H7 (cell line): Measurements from ENCODE around the gene PPARA. TPM values are rescaled to one million over a fixed set of nuclear protein-coding genes. Genes with fewer than 3 reads are reported as not detected.

ENCODE experiments used
- DNase-seq: peaks from one replicate; pipeline ENCODE4 v3.0.0; 2012
- H3K27me3 ChIP-seq: 2 replicates; pipeline ENCODE4 v1.6.0; 2011; ENCODE audit warnings: mild to moderate bottlenecking, low read length; ENCODE audit not compliant: control insufficient read depth, insufficient read depth
- H3K36me3 ChIP-seq: replicated peaks from 2 replicates; pipeline ENCODE4 v1.5.1; 2011; ENCODE audit warnings: low read length; ENCODE audit not compliant: control insufficient read depth, insufficient read depth
- H3K4me3 ChIP-seq: 2 replicates; pipeline ENCODE4 v1.5.1; 2011; ENCODE audit warnings: low read depth, mild to moderate bottlenecking, control low read depth, low read length, moderate library complexity; ENCODE audit not compliant: insufficient read depth
- total RNA-seq: library from RNA; depleted of rRNA; stranded (reverse); fragments of >200 nt; shearing (Covaris generic); gene quantifications from 2 replicates; pipeline ENCODE4 v1.2.3, GENCODE V29; 2014

The PPARA gene
- total RNA-seq, 1 experiment from 2014 or later: 1.2 TPM

- Histone ChIP-seq H3K27me3 (no peaks in the 10 kb centered on the region), H3K36me3 (no peaks in the 10 kb centered on the region), H3K4me3 (no peak overlapping the region)
- no peak for DNase-seq
These were observed 30.5 kb upstream of the PPARA start for GRCh38 chr22:46119729-46120419.

- DNase-seq: no peak
- Histone ChIP-seq H3K27me3 (no peaks in the 10 kb centered on the region), H3K4me3 (no peak overlapping the region), H3K36me3 (no peaks in the 10 kb centered on the region)
These were observed 29.9 kb upstream of the PPARA start for GRCh38 chr22:46120420-46120737.

GRCh38 chr22:46121079-46121478 lies 29.2 kb upstream of the PPARA start:
- no peak for DNase-seq
- Histone ChIP-seq H3K4me3 (no peak overlapping the region), H3K27me3 (no peaks in the 10 kb centered on the region), H3K36me3 (no peaks in the 10 kb centered on the region)

- Histone ChIP-seq H3K36me3 (no peaks in the 10 kb centered on the region), H3K27me3 (no peaks in the 10 kb centered on the region), H3K4me3 (no peak overlapping the region)
- no peak for DNase-seq
These were observed 28.6 kb upstream of the PPARA start for GRCh38 chr22:46121523-46122287.

GRCh38 chr22:46122511-46122971 lies 27.8 kb upstream of the PPARA start:
- Histone ChIP-seq H3K27me3 (no peaks in the 10 kb centered on the region), H3K4me3 (no peak overlapping the region), H3K36me3 (no peaks in the 10 kb centered on the region)
- peak; percentile 98 for DNase-seq

- Histone ChIP-seq H3K4me3 (no peak overlapping the region), H3K27me3 (no peaks in the 10 kb centered on the region), H3K36me3 (no peaks in the 10 kb centered on the region)
- no peak for DNase-seq
These were observed 27.2 kb upstream of the PPARA start for GRCh38 chr22:46122980-46123693.

- H3K27me3 ChIP-seq: no peaks in the 10 kb centered on the region
These were observed 26.5 kb upstream of the PPARA start for GRCh38 chr22:46123694-46124382.

GRCh38 chr22:46124383-46125144 lies 25.8 kb upstream of the PPARA start:
- Histone ChIP-seq H3K4me3 (no peak overlapping the region), H3K27me3 (no peaks in the 10 kb centered on the region), H3K36me3 (no peaks in the 10 kb centered on the region)
- no peak for DNase-seq

More at GRCh38 chr22:46123694-46124382, 26.5 kb upstream of the PPARA start:
- no peak overlapping the region for H3K4me3 ChIP-seq
- no peaks in the 10 kb centered on the region for H3K36me3 ChIP-seq
- no peak for DNase-seq

- no peaks in the 10 kb centered on the region for H3K27me3 ChIP-seq
- no peak overlapping the region for H3K4me3 ChIP-seq
- DNase-seq: no peak
- H3K36me3 ChIP-seq: no peaks in the 10 kb centered on the region
These were observed 25.0 kb upstream of the PPARA start for GRCh38 chr22:46125311-46125710.

- H3K4me3 ChIP-seq: no peak overlapping the region
- no peaks in the 10 kb centered on the region for H3K36me3 ChIP-seq
- DNase-seq: no peak
- no peaks in the 10 kb centered on the region for H3K27me3 ChIP-seq
These were observed 24.2 kb upstream of the PPARA start for GRCh38 chr22:46125816-46126765.

- Histone ChIP-seq H3K27me3 (no peaks in the 10 kb centered on the region), H3K4me3 (no peak overlapping the region), H3K36me3 (no peaks in the 10 kb centered on the region)
- no peak for DNase-seq
These were observed 23.4 kb upstream of the PPARA start for GRCh38 chr22:46126853-46127385.

- Histone ChIP-seq H3K36me3 (no peaks in the 10 kb centered on the region), H3K27me3 (no peaks in the 10 kb centered on the region), H3K4me3 (no peak overlapping the region)
- no peak for DNase-seq
These were observed 22.8 kb upstream of the PPARA start for GRCh38 chr22:46127556-46127955.

- no peaks in the 10 kb centered on the region for H3K36me3 ChIP-seq
- no peak for DNase-seq
- no peaks in the 10 kb centered on the region for H3K27me3 ChIP-seq
- no peak overlapping the region for H3K4me3 ChIP-seq
These were observed 21.7 kb upstream of the PPARA start for GRCh38 chr22:46128606-46129005.
